Spleen (tissue), 11 donors: ENCODE data around the gene KLF13. TPM values are rescaled to one million over a fixed set of nuclear protein-coding genes. Genes with fewer than 3 reads are reported as not detected.

Experiments used
- DNase-seq: peaks from one replicate; pipeline ENCODE4 v3.0.0-alpha.2; 2020
- H3K27ac ChIP-seq, 8 donors: fragments of 200-600 bp; sonication (generic) in 7 of 8; 1 replicate in 4 of 8; 2 replicates in 4 of 8; pipeline versions ENCODE4 v1.5.0 to v1.8.0; 2016 to 2021; ENCODE audit warnings: inconsistent platforms in 4 of 8, mild to moderate bottlenecking in 4 of 8, moderate library complexity in 1 of 8
- H3K27me3 ChIP-seq, 7 donors: fragments of 200-600 bp; sonication (generic) in 6 of 7; replicated peaks in 1 of 7; 1 replicate in 4 of 7; 2 replicates in 3 of 7; pipeline versions ENCODE4 v1.5.0 to v1.8.0; 2016 to 2021; ENCODE audit warnings: inconsistent platforms in 3 of 7, mild to moderate bottlenecking in 1 of 7
- H3K36me3 ChIP-seq, 6 donors: fragments of 200-600 bp; sonication (generic) in 5 of 6; 1 replicate in 4 of 6; 2 replicates in 2 of 6; pipeline versions ENCODE4 v1.5.0 to v1.8.0; 2016 to 2021; ENCODE audit warnings: inconsistent platforms in 2 of 6
- H3K4me1 ChIP-seq, 6 donors: fragments of 200-600 bp; sonication (generic) in 5 of 6; 1 replicate in 3 of 6; 2 replicates in 3 of 6; pipeline versions ENCODE4 v1.5.0 to v1.8.0; 2016 to 2021; ENCODE audit warnings: inconsistent platforms in 3 of 6
- H3K4me3 ChIP-seq, 8 donors: fragments of 200-600 bp; sonication (generic) in 7 of 8; 1 replicate in 4 of 8; 2 replicates in 4 of 8; pipeline versions ENCODE4 v1.5.0 to v1.8.0; 2016 to 2021; ENCODE audit warnings: inconsistent platforms in 4 of 8, mild to moderate bottlenecking in 4 of 8, moderate library complexity in 2 of 8
- H3K9me3 ChIP-seq, 8 donors: fragments of 200-600 bp; sonication (generic) in 7 of 8; 1 replicate in 4 of 8; 2 replicates in 4 of 8; pipeline versions ENCODE4 v1.5.0 to v1.8.0; 2016 to 2021; ENCODE audit warnings: inconsistent platforms in 4 of 8
- CTCF ChIP-seq, 11 experiments: fragments of 200-600 bp in 7 of 11; fragments of 450-650 bp in 4 of 11; sonication (generic) in 4 of 11; IDR thresholded peaks in 8 of 11; conservative IDR thresholded peaks in 3 of 11; 1 replicate in 7 of 11; 2 replicates in 4 of 11; pipeline versions ENCODE4 v1.4.0 to v1.8.0; 2016 to 2021; ENCODE audit warnings: antibody characterized with exemption in 11 of 11, inconsistent platforms in 4 of 11, mild to moderate bottlenecking in 1 of 11
- POLR2A ChIP-seq, 3 donors: fragments of 450-650 bp; IDR thresholded peaks; one replicate each; pipeline ENCODE4 v1.5.1; 2017; ENCODE audit warnings: antibody characterized with exemption in 3 of 3, mild to moderate bottlenecking in 1 of 3
- POLR2AphosphoS5 ChIP-seq, 3 donors: sonication (generic); formaldehyde crosslinking; IDR thresholded peaks; one replicate each; pipeline ENCODE4 v1.5.1; 2017; ENCODE audit warnings: antibody characterized with exemption in 3 of 3
- WGBS, 5 donors: extraction: QIAGEN DNeasy Blood & Tissue Kit in 3 of 5; methylation state at CpG; one replicate each; pipeline versions ENCODE4 v1.1.5 to v1.1.7; 2013 to 2018; 5-methylcytosine and 5-hydroxymethylcytosine counted together
- intact Hi-C: fragments of 100-400 bp; cut with DNase I; formaldehyde crosslinking; loops from one replicate; pipeline ENCODE4 v1.15.0; 2023; ENCODE audit warnings: low total_unique reads
- polyA plus RNA-seq, 3 donors: library from polyadenylated mRNA; stranded (reverse); fragments of 200-250 nt; gene quantifications; one replicate each; pipeline ENCODE4 v1.2.1, GENCODE V29; 2013
- total RNA-seq, 7 donors: library from RNA; depleted of rRNA in 3 of 7; stranded (reverse); fragments of >200 nt in 3 of 7; fragmentation: NEBNext Ultra II Directional in 4 of 7; extraction: Animal tissue kit (Norgen Biotek cat#: 25700) in 4 of 7; gene quantifications; one replicate each; pipeline versions ENCODE4 v1.1.0 to v1.2.1, GENCODE V29; 2016 to 2021
- donor health status: healthy with polysubstance abuse.
- donor health status: DM: no; HTN: no; CAD: no; lungs with moderate emphysema.
- donor health status: DM: no; HTN: no; CAD: no.
- donor health status: Bipolar disorder and iron deficiency.
- donor health status: healthy.
- donor health status: DM: no; HTN: no; CAD: no.
- donor health status: DM: yes; HTN: yes; CAD: no.

The KLF13 gene
- total and polyA plus RNA-seq, 10 donors = 21.8 to 111 (median 81.4) TPM

GRCh38 chr15:31278544-31279220 lies 48.0 kb upstream of the KLF13 start:
- TF ChIP-seq POLR2A (IDR thresholded peaks at IDR 0.05) = no peak
- TF ChIP-seq POLR2AphosphoS5 (IDR thresholded peaks at IDR 0.05) = no peak
- no peak for TF ChIP-seq CTCF (IDR thresholded peaks at IDR 0.05 in 8 of 11, conservative IDR thresholded peaks at IDR 0.05 in 3 of 11)

GRCh38 chr15:31279221-31280045 lies 47.2 kb upstream of the KLF13 start:
- no peak overlapping the region for H3K4me3 ChIP-seq
- TF ChIP-seq POLR2A (IDR thresholded peaks at IDR 0.05) (no peak), CTCF (IDR thresholded peaks at IDR 0.05 in 8 of 11, conservative IDR thresholded peaks at IDR 0.05 in 3 of 11) (no peak), POLR2AphosphoS5 (IDR thresholded peaks at IDR 0.05) (no peak)
- peaks cover 0 to 8% (median 0%) of the 10 kb centered on the region in 6 donors for H3K4me1 ChIP-seq
- DNase-seq = peak; percentile 48
- H3K27me3 ChIP-seq = no peaks in the 10 kb centered on the region
- WGBS, 5 donors = 83 to 92% (median 88%) methylated on average over 11 of the region's 11 CpGs
- intact Hi-C loops = no loop called here
- no peak overlapping the region for H3K27ac ChIP-seq
- no peaks in the 10 kb centered on the region for H3K36me3 ChIP-seq
- H3K9me3 ChIP-seq = no peaks in the 10 kb centered on the region

More at GRCh38 chr15:31278544-31279220, 48.0 kb upstream of the KLF13 start:
- H3K36me3 ChIP-seq = no peaks in the 10 kb centered on the region
- no peaks in the 10 kb centered on the region for H3K27me3 ChIP-seq
- no peaks in the 10 kb centered on the region for H3K9me3 ChIP-seq
- 90 to 95% (median 95%) methylated on average over 16 to 18 of the region's 18 CpGs for WGBS, 5 donors
- peak; percentile 63 for DNase-seq
- intact Hi-C loops = no loop called here
- no peak overlapping the region for H3K27ac ChIP-seq
- no peak overlapping the region for H3K4me3 ChIP-seq
- H3K4me1 ChIP-seq = peaks cover 0 to 12% (median 0%) of the 10 kb centered on the region in 6 donors

GRCh38 chr15:31280046-31280830 lies 46.4 kb upstream of the KLF13 start:
- H3K27ac ChIP-seq = no peak overlapping the region
- no peaks in the 10 kb centered on the region for H3K4me1 ChIP-seq
- H3K4me3 ChIP-seq = no peak overlapping the region
- DNase-seq = peak; percentile 61
- intact Hi-C loops = no loop called here
- H3K27me3 ChIP-seq = no peaks in the 10 kb centered on the region
- WGBS, 5 donors = 80 to 89% (median 87%) methylated on average over 10 to 16 of the region's 16 CpGs
- TF ChIP-seq CTCF (IDR thresholded peaks at IDR 0.05 in 8 of 11, conservative IDR thresholded peaks at IDR 0.05 in 3 of 11) = no peak
- TF ChIP-seq POLR2A (IDR thresholded peaks at IDR 0.05) = no peak
- no peak for TF ChIP-seq POLR2AphosphoS5 (IDR thresholded peaks at IDR 0.05)
- H3K9me3 ChIP-seq = no peaks in the 10 kb centered on the region
- H3K36me3 ChIP-seq = no peaks in the 10 kb centered on the region
